ENCODE data around the gene TRAPPC12. TPM values are rescaled to one million over a fixed set of nuclear protein-coding genes. Genes with fewer than 3 reads are reported as not detected.

TRAPPC12 gene
- total RNA-seq, 4 donors from 2014 or later, result 90.2 to 248 (median 157) TPM

- 86% methylated on average over 6 of the region's 6 CpGs for WGBS
- H3K4me1 ChIP-seq, result no peaks in the 10 kb centered on the region
- TF ChIP-seq POLR2AphosphoS5 (IDR thresholded peaks at IDR 0.05) (no peak), CTCF (IDR thresholded peaks at IDR 0.05) (no peak), EP300 (IDR thresholded peaks at IDR 0.05) (no peak), POLR2A (IDR thresholded peaks at IDR 0.05) (no peak)
- H3K9me3 ChIP-seq, result no peaks in the 10 kb centered on the region
- H3K4me3 ChIP-seq, result no peak overlapping the region
- peaks cover 82% of the 10 kb centered on the region for H3K36me3 ChIP-seq
- H3K27me3 ChIP-seq, result no peaks in the 10 kb centered on the region
- DNase-seq (ENCODE audit: low spot score in 2 of 2), result no peak
- no peak overlapping the region for H3K27ac ChIP-seq
These were observed 49.6 kb downstream of the TRAPPC12 start for GRCh38 chr2:3429066-3429610.

- Histone ChIP-seq H3K9me3 (no peaks in the 10 kb centered on the region), H3K4me1 (no peaks in the 10 kb centered on the region), H3K27ac (no peak overlapping the region), H3K4me3 (no peak overlapping the region), H3K36me3 (peaks cover 82% of the 10 kb centered on the region), H3K27me3 (no peaks in the 10 kb centered on the region)
- TF ChIP-seq CTCF (IDR thresholded peaks at IDR 0.05), result no peak
- TF ChIP-seq EP300 (IDR thresholded peaks at IDR 0.05), result no peak
- DNase-seq (ENCODE audit: low spot score in 2 of 2), result no peak
- 73% methylated on average over 6 of the region's 6 CpGs for WGBS
These were observed 50.7 kb downstream of the TRAPPC12 start for GRCh38 chr2:3430172-3430571.

- TF ChIP-seq POLR2A (IDR thresholded peaks at IDR 0.05) (no peak), CTCF (IDR thresholded peaks at IDR 0.05) (no peak), POLR2AphosphoS5 (IDR thresholded peaks at IDR 0.05) (no peak), EP300 (IDR thresholded peaks at IDR 0.05) (no peak)
These were observed 51.4 kb downstream of the TRAPPC12 start for GRCh38 chr2:3430740-3431490.

GRCh38 chr2:3432067-3432466, 52.6 kb downstream of the TRAPPC12 start:
- H3K27ac ChIP-seq, result no peak overlapping the region
- TF ChIP-seq CTCF (IDR thresholded peaks at IDR 0.05) (no peak), POLR2A (IDR thresholded peaks at IDR 0.05) (no peak), EP300 (IDR thresholded peaks at IDR 0.05) (no peak), POLR2AphosphoS5 (IDR thresholded peaks at IDR 0.05) (no peak)
- no peak for DNase-seq (ENCODE audit: low spot score in 2 of 2)
- peaks cover 67% of the 10 kb centered on the region for H3K36me3 ChIP-seq
- no peaks in the 10 kb centered on the region for H3K27me3 ChIP-seq
- no peak overlapping the region for H3K4me3 ChIP-seq
- H3K4me1 ChIP-seq, result no peaks in the 10 kb centered on the region
- WGBS, result 91% methylated on average over 6 of the region's 6 CpGs
- H3K9me3 ChIP-seq, result no peaks in the 10 kb centered on the region

More at GRCh38 chr2:3430740-3431490, 51.4 kb downstream of the TRAPPC12 start:
- DNase-seq (ENCODE audit: low spot score in 2 of 2), result no peak
- Histone ChIP-seq H3K27me3 (no peaks in the 10 kb centered on the region), H3K4me1 (no peaks in the 10 kb centered on the region), H3K9me3 (no peaks in the 10 kb centered on the region), H3K36me3 (peaks cover 78% of the 10 kb centered on the region), H3K27ac (no peak overlapping the region), H3K4me3 (no peak overlapping the region)
- WGBS, result 81% methylated on average over 15 of the region's 20 CpGs

GRCh38 chr2:3432693-3433338, 53.3 kb downstream of the TRAPPC12 start:
- WGBS, result 90% methylated on average over 10 of the region's 10 CpGs
- Histone ChIP-seq H3K9me3 (no peaks in the 10 kb centered on the region), H3K4me3 (no peak overlapping the region), H3K4me1 (no peaks in the 10 kb centered on the region), H3K27ac (no peak overlapping the region), H3K36me3 (peaks cover 59% of the 10 kb centered on the region), H3K27me3 (no peaks in the 10 kb centered on the region)
- TF ChIP-seq POLR2AphosphoS5 (IDR thresholded peaks at IDR 0.05), result no peak
- no peak for TF ChIP-seq EP300 (IDR thresholded peaks at IDR 0.05)
- no peak for DNase-seq (ENCODE audit: low spot score in 2 of 2)
